GM18868 (cell line): ENCODE results near the gene BMX.
A peak's percentile ranks its signal among the peaks of the same experiment; 100 is the strongest.

Experiments
- ATAC-seq: cut with Tn5 transposase; IDR thresholded peaks from one replicate; pipeline ENCODE4 v1.9.1; 2021; ENCODE audit warnings: mild to moderate bottlenecking, moderate library complexity; ENCODE audit not compliant: unreplicated experiment

BMX gene

GRCh38 chrX:15505101-15505500 lies 4.5 kb downstream of the BMX start:
- no peak for ATAC-seq

- no peak for ATAC-seq
Observed at GRCh38 chrX:15507005-15507404, 6.4 kb downstream of the BMX start.

- ATAC-seq = no peak
Observed at GRCh38 chrX:15509845-15510244, 9.2 kb downstream of the BMX start.

- no peak for ATAC-seq
Observed at GRCh38 chrX:15511563-15511962, 11.0 kb downstream of the BMX start.

- no peak for ATAC-seq
Observed at GRCh38 chrX:15512401-15512965, 11.9 kb downstream of the BMX start.

- no peak for ATAC-seq
Observed at GRCh38 chrX:15514279-15514678, 13.7 kb downstream of the BMX start.

GRCh38 chrX:15515931-15516330 lies 15.3 kb downstream of the BMX start:
- ATAC-seq = no peak

GRCh38 chrX:15522464-15522863 lies 21.9 kb downstream of the BMX start:
- no peak for ATAC-seq

GRCh38 chrX:15523088-15523487 lies 22.5 kb downstream of the BMX start:
- ATAC-seq = no peak

- ATAC-seq = no peak
Observed at GRCh38 chrX:15524417-15524816, 23.8 kb downstream of the BMX start.

GRCh38 chrX:15525664-15526416 lies 25.2 kb downstream of the BMX start:
- ATAC-seq = no peak

GRCh38 chrX:15529165-15529564 lies 28.6 kb downstream of the BMX start:
- no peak for ATAC-seq

- no peak for ATAC-seq
Observed at GRCh38 chrX:15530318-15530717, 29.7 kb downstream of the BMX start.

- no peak for ATAC-seq
Observed at GRCh38 chrX:15546745-15547144, 46.1 kb downstream of the BMX start.

- ATAC-seq = no peak
Observed at GRCh38 chrX:15547356-15547755, 46.7 kb downstream of the BMX start.

- ATAC-seq = no peak
Observed at GRCh38 chrX:15549189-15550012, 48.8 kb downstream of the BMX start.

- no peak for ATAC-seq
Observed at GRCh38 chrX:15559227-15559626, 58.6 kb downstream of the BMX start.

- no peak for ATAC-seq
Observed at GRCh38 chrX:15560924-15561323, 60.3 kb downstream of the BMX start.

GRCh38 chrX:15563056-15563455 lies 62.4 kb downstream of the BMX start:
- no peak for ATAC-seq

GRCh38 chrX:15564981-15565579 lies 64.5 kb downstream of the BMX start:
- peak; percentile 63 for ATAC-seq

GRCh38 chrX:15566244-15566643 lies 65.6 kb downstream of the BMX start:
- no peak for ATAC-seq

- no peak for ATAC-seq
Observed at GRCh38 chrX:15567267-15567666, 66.7 kb downstream of the BMX start.
